Measurements from ENCODE around the gene ZNF592. TPM values are rescaled to one million over a fixed set of nuclear protein-coding genes. Genes with fewer than 3 reads are reported as not detected.

ZNF592 gene
- total RNA-seq = 13.3 and 15.9 TPM in 2 replicates

DNA sequence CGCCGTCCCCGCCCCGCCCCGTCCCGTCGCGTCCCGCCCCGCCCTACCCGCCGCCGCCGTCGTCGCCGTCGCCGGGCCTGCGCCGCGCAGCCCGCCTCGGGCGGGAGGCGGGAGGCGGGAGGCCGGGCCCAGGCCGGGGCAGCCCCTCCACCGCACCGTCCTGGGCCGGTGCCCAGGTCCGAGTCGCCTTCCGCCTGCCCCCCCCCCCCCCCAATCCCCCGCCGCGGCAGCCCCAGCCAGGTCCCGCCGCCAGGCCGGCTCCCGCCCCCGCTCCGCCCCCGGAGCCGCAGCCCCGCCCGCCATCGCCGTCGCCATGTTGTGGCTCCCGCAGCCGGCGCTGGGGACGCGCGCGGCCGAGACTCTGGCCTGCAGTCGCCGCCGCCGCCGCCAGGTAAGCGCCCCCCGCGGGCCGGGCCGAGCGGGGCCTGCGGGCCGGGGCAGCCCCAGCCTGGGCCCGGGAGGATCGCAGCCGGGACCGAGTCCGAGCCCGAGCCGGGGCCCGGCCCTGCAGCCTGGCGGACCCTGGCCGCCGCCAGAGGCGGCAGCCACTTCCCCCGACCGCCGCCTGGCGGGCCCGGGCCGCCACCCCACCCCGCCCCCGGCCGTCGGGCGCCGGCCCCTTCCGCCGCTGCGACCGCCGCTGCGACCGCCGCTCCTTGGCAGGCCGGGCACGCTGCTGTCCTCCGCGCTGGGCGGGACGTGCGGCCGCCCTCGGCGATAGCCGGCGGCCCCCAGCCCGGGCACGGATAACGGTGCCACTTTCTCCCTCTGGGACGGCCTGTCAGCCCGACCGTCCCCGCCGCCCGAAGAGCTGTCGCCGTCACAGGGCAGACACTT, at the start of gene ZNF592:
ZNF592 (plus strand) TSS at position 319 of the 837 bp plus-strand sequence. CDS start 34,084 bp downstream, outside the sequence.

DNA sequence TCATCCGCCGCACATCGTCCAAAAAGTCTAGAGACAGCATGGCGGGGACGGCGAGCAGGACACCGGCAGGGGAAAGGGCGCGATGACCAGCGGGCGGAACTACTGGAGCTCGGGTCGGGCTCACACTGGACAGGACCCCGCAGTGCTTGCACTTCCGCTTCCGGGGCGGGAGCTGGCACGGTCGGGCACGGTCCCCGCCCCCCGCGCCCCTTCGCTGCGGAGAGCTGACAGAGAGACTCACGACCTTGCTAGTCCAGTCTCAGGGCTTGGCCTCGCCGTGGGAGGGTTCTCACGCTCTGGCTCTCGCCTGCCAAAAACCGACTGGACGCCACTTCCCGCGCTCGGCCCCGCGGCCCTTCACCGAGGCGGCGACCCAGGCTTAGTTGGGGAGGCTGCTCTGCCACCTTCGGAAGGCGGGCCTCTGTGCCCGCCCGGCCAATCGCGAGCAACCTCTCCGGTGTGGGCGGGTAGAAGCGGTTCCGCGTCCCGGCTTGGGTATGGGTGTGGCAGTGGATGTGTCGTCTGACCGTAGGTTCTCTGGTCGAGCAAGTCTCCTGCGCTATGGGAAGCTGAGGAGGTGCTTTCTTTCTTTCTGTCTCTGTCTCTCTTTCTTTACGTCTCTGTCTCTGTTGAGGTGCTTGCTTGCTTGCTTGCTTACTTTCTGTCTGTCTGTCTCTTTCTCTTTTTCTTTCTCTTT, 32.2 kb upstream of the ZNF592 start, which contains the start of gene SEC11A:
SEC11A (minus strand) TSS at position 104 of the 697 bp plus-strand sequence; CDS start at position 40, 64 bp downstream.

DNA sequence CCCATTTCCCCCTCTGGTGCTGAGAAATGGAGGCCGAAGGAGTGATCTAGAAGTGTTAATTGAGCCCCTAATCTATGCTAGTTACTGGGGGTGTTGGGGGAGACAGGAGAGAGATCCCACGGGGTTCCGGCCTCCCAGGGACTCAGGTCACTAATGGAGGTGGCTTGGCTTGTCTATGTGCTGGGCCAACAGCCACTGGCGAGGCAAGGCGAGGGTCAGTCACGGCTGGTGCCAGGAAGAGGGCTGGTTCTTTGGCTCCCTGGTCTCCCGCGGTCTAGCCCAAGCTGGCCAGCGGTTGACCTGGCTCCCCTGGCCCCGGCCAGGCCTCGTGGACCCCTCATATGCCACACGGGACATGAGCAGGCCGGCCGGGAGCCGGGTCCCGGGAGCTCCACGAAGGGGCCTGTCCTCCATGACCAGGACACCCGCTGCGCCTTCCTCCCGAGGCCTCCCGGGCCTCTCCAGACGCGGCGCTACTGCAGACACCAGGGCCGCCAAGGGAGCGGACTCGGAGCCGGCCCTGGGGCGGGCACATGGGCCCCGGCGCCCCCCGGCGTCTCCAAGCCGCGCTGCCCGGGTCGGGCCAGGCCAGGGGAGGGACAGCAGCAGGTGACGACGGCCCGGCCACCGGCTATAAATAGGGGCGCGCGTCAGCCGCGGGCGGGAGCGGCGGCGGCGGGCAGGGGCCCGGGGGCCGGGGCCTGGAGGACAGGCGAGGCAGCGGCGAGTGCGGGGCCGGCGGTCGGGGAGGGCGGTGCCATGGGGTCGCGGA, 68.5 kb downstream of the ZNF592 start, which contains the start of gene ALPK3:
ALPK3 (plus strand) TSS at position 663 of the 772 bp plus-strand sequence; CDS start at position 760, 97 bp downstream.

Small RNAs within 50 kb of the gene (small RNA-seq; reads per million reads assigned to genes)
- not detected for gene RF00402

Other genes starting within 250 kb of the ZNF592 start
- gene ZSCAN2, start 147.6 kb upstream of the ZNF592 start, total RNA-seq = 11.1 and 13.6 TPM in 2 replicates
- 30.7 and 38.3 TPM in 2 replicates for gene WDR73, start 94.3 kb upstream of the ZNF592 start, total RNA-seq
- gene NMB, start 90.4 kb upstream of the ZNF592 start, total RNA-seq = 4.4 and 4.5 TPM in 2 replicates
- gene SEC11A, start 32.5 kb upstream of the ZNF592 start, total RNA-seq = 227 and 228 TPM in 2 replicates
- 20.1 and 31.9 TPM in 2 replicates for gene ALPK3, start 68.8 kb downstream of the ZNF592 start, total RNA-seq
- not detected in 2 replicates for gene SLC28A1, start 136.1 kb downstream of the ZNF592 start, total RNA-seq
- gene PDE8A, start 233.3 kb downstream of the ZNF592 start, total RNA-seq = 39.6 and 45.7 TPM in 2 replicates

Measured in thoracic aorta endothelial cell (primary cell).